HCT116 (cell line): ENCODE results near the gene DYNC2H1.

ENCODE experiments used
- CTCF ChIP-seq, 3 experiments: fragments of 200-600 bp in 1 of 3; sonication (generic) in 1 of 3; IDR thresholded peaks in 2 of 3; conservative IDR thresholded peaks in 1 of 3; 2 replicates each; pipeline ENCODE4 v1.5.1; 2012 to 2017; ENCODE audit warnings: low read depth in 2 of 3, low read length in 2 of 3, antibody characterized with exemption in 1 of 3, borderline replicate concordance in 1 of 3, control low read depth in 1 of 3, mild to moderate bottlenecking in 1 of 3, mixed read lengths in 1 of 3, mixed run types in 1 of 3, moderate library complexity in 1 of 3; ENCODE audit not compliant: insufficient read depth in 1 of 3
- EZH2 ChIP-seq: fragments of 200-600 bp; sonication (generic); IDR thresholded peaks from 2 replicates; pipeline ENCODE4 v1.6.1; 2017; ENCODE audit warnings: antibody characterized with exemption, mixed run types
- EZH2phosphoT487 ChIP-seq: fragments of 200-600 bp; IDR thresholded peaks from 2 replicates; pipeline ENCODE4 v1.6.1; 2018; ENCODE audit warnings: antibody characterized with exemption, borderline replicate concordance
- JUND ChIP-seq: IDR thresholded peaks from 2 replicates; pipeline ENCODE4 v1.6.1; 2012
- POLR2A ChIP-seq: IDR thresholded peaks from 2 replicates; pipeline ENCODE4 v1.7.0; 2011; ENCODE audit warnings: borderline replicate concordance; ENCODE audit not compliant: insufficient read depth, insufficient read length; ENCODE audit errors: extremely low read depth
- POLR2AphosphoS5 ChIP-seq: IDR thresholded peaks from 2 replicates; pipeline ENCODE4 v1.6.1; 2011; ENCODE audit warnings: mild to moderate bottlenecking, low read depth, low read length, moderate library complexity
- TCF7L2 ChIP-seq: IDR thresholded peaks from 2 replicates; pipeline ENCODE4 v1.7.0; 2011; ENCODE audit warnings: borderline replicate concordance, inconsistent platforms; ENCODE audit not compliant: insufficient read depth, insufficient read length; ENCODE audit errors: extremely low read depth
- ZNF274 ChIP-seq: fragments of 200-500 bp; sonication (Bioruptor generic); IDR thresholded peaks from 2 replicates; pipeline ENCODE4 v1.6.1; 2014; ENCODE audit warnings: mild to moderate bottlenecking, low read depth, low read length, inconsistent platforms
- TF ChIP-seq, protein P1 (sequence below): IDR thresholded peaks from 2 replicates; pipeline ENCODE4 v1.6.1; 2012; ENCODE audit warnings: low read depth
- TF ChIP-seq, protein P2 (sequence below): IDR thresholded peaks from 2 replicates; pipeline ENCODE4 v1.6.1; 2011; ENCODE audit warnings: mild to moderate bottlenecking, low read length, moderate library complexity; ENCODE audit not compliant: insufficient replicate concordance; ENCODE audit errors: extremely low read depth

GRCh38 chr11:103487113-103487512 lies 377.9 kb downstream of the DYNC2H1 start:
- TF ChIP-seq CTCF (IDR thresholded peaks at IDR 0.05 in 2 of 3, conservative IDR thresholded peaks at IDR 0.05 in 1 of 3; ENCODE audit: borderline replicate concordance in 1 of 3, insufficient read depth in 1 of 3, low read depth in 2 of 3, low read length in 2 of 3), result no peak
- no peak for TF ChIP-seq EZH2
- no peak for TF ChIP-seq POLR2A
- TF ChIP-seq ZNF274, result no peak
- no peak for TF ChIP-seq POLR2AphosphoS5
- no peak for TF ChIP-seq TCF7L2
- TF ChIP-seq, protein P1, sequence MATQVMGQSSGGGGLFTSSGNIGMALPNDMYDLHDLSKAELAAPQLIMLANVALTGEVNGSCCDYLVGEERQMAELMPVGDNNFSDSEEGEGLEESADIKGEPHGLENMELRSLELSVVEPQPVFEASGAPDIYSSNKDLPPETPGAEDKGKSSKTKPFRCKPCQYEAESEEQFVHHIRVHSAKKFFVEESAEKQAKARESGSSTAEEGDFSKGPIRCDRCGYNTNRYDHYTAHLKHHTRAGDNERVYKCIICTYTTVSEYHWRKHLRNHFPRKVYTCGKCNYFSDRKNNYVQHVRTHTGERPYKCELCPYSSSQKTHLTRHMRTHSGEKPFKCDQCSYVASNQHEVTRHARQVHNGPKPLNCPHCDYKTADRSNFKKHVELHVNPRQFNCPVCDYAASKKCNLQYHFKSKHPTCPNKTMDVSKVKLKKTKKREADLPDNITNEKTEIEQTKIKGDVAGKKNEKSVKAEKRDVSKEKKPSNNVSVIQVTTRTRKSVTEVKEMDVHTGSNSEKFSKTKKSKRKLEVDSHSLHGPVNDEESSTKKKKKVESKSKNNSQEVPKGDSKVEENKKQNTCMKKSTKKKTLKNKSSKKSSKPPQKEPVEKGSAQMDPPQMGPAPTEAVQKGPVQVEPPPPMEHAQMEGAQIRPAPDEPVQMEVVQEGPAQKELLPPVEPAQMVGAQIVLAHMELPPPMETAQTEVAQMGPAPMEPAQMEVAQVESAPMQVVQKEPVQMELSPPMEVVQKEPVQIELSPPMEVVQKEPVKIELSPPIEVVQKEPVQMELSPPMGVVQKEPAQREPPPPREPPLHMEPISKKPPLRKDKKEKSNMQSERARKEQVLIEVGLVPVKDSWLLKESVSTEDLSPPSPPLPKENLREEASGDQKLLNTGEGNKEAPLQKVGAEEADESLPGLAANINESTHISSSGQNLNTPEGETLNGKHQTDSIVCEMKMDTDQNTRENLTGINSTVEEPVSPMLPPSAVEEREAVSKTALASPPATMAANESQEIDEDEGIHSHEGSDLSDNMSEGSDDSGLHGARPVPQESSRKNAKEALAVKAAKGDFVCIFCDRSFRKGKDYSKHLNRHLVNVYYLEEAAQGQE, result no peak
- no peak for TF ChIP-seq EZH2phosphoT487
- TF ChIP-seq JUND, result no peak
- TF ChIP-seq, protein P2, sequence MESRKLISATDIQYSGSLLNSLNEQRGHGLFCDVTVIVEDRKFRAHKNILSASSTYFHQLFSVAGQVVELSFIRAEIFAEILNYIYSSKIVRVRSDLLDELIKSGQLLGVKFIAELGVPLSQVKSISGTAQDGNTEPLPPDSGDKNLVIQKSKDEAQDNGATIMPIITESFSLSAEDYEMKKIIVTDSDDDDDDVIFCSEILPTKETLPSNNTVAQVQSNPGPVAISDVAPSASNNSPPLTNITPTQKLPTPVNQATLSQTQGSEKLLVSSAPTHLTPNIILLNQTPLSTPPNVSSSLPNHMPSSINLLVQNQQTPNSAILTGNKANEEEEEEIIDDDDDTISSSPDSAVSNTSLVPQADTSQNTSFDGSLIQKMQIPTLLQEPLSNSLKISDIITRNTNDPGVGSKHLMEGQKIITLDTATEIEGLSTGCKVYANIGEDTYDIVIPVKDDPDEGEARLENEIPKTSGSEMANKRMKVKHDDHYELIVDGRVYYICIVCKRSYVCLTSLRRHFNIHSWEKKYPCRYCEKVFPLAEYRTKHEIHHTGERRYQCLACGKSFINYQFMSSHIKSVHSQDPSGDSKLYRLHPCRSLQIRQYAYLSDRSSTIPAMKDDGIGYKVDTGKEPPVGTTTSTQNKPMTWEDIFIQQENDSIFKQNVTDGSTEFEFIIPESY, result no peak
